Measurements from ENCODE around the gene PCDHGA2.

Gene PCDHGA2

DNA sequence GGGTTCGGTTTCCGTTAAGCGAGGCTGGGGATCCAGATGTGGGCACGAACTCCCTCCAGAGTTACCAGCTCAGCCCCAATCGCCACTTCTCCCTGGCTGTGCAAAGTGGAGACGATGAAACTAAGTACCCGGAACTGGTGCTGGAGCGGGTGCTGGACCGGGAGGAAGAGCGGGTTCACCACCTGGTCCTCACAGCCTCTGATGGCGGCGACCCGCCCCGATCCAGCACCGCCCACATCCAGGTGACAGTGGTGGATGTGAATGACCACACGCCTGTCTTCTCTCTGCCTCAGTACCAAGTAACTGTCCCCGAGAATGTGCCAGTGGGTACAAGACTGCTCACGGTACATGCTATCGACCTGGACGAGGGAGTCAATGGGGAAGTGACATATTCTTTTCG lies 44.8 kb downstream of the PCDHGA2 start:
- no peak for DNase-seq

DNA sequence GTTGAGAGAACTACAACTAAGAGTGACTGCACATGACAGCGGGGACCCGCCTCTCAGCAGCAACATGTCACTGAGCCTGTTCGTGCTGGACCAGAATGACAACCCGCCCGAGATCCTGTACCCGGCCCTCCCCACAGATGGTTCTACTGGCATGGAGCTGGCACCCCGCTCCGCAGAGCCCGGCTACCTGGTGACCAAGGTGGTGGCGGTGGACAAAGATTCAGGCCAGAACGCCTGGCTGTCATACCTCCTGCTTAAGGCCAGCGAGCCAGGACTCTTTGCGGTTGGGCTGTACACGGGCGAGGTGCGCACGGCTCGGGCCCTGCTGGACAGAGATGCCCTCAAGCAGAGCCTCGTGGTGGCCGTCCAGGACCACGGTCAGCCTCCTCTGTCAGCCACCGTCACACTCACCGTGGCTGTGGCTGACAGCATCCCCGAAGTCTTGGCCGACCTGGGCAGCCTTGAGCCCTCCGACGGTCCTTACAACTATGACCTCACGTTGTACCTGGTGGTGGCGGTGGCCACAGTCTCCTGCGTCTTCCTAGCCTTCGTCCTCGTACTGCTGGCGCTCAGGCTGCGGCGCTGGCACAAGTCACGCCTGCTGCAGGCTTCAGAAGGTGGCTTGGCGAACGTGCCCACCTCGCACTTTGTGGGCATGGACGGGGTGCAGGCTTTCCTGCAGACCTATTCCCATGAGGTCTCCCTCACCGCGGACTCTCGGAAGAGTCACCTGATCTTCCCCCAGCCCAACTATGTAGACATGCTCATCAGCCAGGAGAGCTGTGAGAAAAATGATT lies 46.1 kb downstream of the PCDHGA2 start:
- DNase-seq, result no peak

DNA sequence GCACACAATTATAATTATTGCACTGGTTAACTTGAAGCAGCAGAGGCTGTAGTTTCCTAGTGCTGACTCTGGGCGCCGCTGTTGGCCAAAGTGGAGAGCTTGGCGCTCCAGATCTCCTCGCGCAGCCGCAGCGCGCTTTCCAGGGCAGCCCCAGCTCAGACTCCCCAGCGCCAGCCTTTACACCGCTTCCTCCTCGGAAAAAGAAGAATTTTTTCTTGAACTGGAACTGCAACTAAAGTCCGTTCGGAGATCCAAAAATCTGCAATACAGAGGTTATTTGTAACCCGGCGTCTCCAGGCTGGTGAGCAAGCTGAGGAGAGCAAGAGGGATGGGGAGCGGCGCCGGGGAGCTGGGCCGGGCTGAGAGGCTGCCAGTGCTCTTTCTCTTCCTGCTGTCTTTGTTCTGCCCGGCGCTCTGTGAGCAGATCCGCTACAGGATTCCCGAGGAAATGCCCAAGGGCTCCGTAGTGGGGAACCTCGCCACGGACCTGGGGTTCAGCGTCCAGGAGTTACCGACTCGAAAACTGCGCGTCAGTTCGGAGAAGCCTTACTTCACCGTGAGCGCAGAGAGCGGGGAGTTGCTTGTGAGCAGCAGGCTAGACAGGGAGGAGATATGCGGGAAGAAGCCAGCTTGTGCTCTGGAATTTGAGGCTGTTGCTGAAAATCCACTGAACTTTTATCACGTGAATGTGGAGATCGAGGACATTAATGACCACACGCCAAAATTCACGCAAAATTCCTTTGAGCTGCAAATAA lies 49.2 kb downstream of the PCDHGA2 start, which contains the start of gene PCDHGB4:
Gene PCDHGB4 (plus strand): TSS at position 142 of the 755 bp plus-strand sequence. CDS start 187 bp downstream, at position 329.
- peak; percentile 6 for DNase-seq

DNA sequence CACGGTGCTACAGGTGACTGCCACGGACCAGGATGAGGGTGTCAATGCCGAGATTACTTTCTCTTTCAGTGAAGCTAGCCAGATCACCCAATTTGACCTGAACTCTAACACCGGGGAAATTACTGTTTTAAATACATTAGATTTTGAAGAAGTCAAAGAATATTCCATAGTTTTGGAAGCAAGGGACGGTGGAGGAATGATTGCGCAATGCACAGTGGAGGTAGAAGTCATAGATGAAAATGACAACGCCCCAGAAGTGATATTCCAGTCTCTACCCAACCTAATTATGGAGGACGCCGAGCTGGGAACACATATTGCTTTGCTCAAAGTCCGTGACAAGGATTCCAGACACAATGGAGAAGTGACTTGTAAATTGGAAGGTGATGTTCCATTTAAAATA lies 50.1 kb downstream of the PCDHGA2 start:
- no peak for DNase-seq

DNA sequence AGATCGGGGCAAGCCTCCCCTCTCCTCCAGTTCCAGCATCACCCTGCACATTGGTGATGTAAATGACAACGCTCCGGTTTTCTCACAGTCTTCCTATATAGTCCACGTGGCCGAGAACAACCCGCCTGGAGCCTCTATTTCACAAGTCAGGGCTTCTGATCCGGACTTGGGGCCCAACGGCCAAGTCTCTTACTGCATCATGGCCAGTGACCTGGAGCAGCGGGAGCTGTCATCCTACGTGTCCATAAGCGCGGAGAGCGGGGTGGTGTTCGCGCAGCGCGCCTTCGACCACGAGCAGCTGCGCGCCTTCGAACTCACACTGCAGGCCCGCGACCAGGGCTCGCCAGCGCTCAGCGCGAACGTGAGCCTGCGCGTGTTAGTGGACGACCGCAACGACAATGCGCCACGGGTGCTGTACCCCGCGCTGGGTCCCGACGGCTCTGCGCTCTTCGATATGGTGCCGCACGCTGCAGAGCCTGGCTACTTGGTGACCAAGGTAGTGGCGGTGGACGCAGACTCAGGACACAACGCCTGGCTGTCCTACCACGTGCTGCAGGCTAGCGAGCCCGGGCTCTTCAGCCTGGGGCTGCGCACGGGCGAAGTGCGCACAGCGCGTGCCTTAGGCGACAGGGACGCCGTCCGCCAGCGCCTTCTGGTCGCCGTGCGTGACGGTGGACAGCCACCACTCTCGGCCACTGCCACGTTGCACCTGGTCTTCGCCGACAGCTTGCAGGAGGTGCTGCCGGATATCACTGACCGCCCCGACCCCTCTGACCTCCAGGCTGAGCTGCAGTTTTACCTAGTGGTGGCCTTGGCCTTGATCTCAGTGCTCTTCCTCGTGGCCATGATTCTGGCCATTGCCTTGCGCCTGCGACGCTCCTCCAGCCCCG lies 50.8 kb downstream of the PCDHGA2 start:
- no peak for DNase-seq

DNA sequence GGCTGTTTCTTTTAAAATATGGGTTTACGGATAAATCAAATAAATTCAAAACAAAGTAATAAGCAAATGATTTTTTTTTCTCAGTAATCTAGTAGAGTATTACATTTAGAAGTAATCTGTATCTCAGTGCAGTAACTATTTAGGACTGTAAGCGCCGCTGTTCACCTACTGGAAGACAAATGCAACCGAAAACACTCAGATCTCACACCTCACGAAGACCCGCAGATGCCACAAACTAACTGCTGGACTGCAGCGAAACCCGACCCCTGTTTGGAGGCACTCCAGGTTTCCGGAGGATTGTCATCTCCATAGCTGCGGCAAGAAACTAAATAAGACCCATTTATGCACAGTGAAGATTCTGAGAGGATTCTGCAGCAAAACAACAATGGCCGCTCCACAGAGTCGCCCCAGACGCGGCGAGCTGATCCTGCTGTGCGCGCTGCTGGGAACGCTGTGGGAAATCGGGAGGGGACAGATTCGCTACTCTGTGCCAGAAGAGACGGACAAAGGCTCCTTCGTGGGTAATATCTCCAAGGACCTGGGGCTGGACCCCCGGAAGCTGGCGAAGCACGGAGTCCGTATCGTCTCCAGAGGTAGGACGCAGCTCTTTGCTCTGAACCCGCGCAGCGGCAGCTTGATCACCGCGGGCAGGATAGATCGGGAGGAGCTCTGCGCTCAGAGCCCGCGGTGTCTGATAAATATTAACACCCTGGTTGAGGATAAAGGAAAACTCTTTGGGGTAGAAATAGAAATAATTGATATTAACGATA lies 54.1 kb downstream of the PCDHGA2 start, which contains the start of gene PCDHGA8:
Gene PCDHGA8 (plus strand): TSS at position 205 of the 770 bp plus-strand sequence. CDS start 181 bp downstream, at position 386.
- no peak for DNase-seq

All from CD4-positive, alpha-beta T cell treated with Interleukin-4 for 4 hours (primary cell).